ENCODE data around the gene ATP6V0C. TPM values are rescaled to one million over a fixed set of nuclear protein-coding genes. Genes with fewer than 3 reads are reported as not detected.

The ATP6V0C gene
- total and polyA plus RNA-seq, 7 donors = 33.2 to 233 (median 51.5) TPM

GRCh38 chr16:2482708-2483534, 30.8 kb upstream of the ATP6V0C start:
- Histone ChIP-seq H3K4me3 (peak overlapping the region in 3 of 4 donors; percentile 36 to 41 (median 40)), H3K36me3 (no peaks in the 10 kb centered on the region), H3K27me3 (no peaks in the 10 kb centered on the region), H3K27ac (peak overlapping the region; percentile 83 to 91 (median 84)), H3K4me1 (peaks cover 0 to 30% (median 26%) of the 10 kb centered on the region in 4 donors), H3K9me3 (no peaks in the 10 kb centered on the region)
- peak; percentile 93 for DNase-seq
- TF ChIP-seq POLR2AphosphoS5 (IDR thresholded peaks at IDR 0.05) (peak; percentile 29 to 66 (median 46)), POLR2A (IDR thresholded peaks at IDR 0.05) (no peak)
- intact Hi-C loops (cut with DNase I) = loop anchor here (5.0 kb wide), 1 partner anchor 56 kb away; the partner anchor contains the start of gene CCNF
- WGBS, 2 donors = 69 to 82% methylated on average over 32 of the region's 32 CpGs

- peak overlapping the region; percentile 83 to 91 (median 84) for H3K27ac ChIP-seq
- TF ChIP-seq EP300 (IDR thresholded peaks at IDR 0.05) (no peak), CTCF (IDR thresholded peaks at IDR 0.05) (no peak), POLR2A (IDR thresholded peaks at IDR 0.05) (no peak), POLR2AphosphoS5 (IDR thresholded peaks at IDR 0.05) (no peak)
- 91 to 92% methylated on average over 16 of the region's 16 CpGs for whole genome bisulfite sequencing, 2 donors
- no peaks in the 10 kb centered on the region for H3K36me3 ChIP-seq
- no peaks in the 10 kb centered on the region for H3K27me3 ChIP-seq
- DNase-seq = no peak
- H3K9me3 ChIP-seq = no peaks in the 10 kb centered on the region
- peak overlapping the region in 1 of 4 donors; percentile 41 for H3K4me3 ChIP-seq
- intact Hi-C loops (cut with DNase I) = loop anchor here (5.0 kb wide), 1 partner anchor 57 kb away; the partner anchor contains the start of gene CCNF
- H3K4me1 ChIP-seq = peaks cover 0 to 30% (median 26%) of the 10 kb centered on the region in 4 donors
Observed at GRCh38 chr16:2483939-2484897, 29.5 kb upstream of the ATP6V0C start.

- TF ChIP-seq CTCF (IDR thresholded peaks at IDR 0.05) (no peak), EP300 (IDR thresholded peaks at IDR 0.05) (no peak), POLR2A (IDR thresholded peaks at IDR 0.05) (no peak), POLR2AphosphoS5 (IDR thresholded peaks at IDR 0.05) (no peak)
- Histone ChIP-seq H3K9me3 (no peaks in the 10 kb centered on the region), H3K27me3 (no peaks in the 10 kb centered on the region), H3K36me3 (peaks cover 0 to under 1% (median 0%) of the 10 kb centered on the region in 4 donors), H3K4me3 (no peak overlapping the region), H3K27ac (no peak overlapping the region), H3K4me1 (peaks cover 0 to 30% (median 26%) of the 10 kb centered on the region in 4 donors)
- intact Hi-C loops (cut with DNase I) = loop anchor here (5.0 kb wide), 1 partner anchor 58 kb away; the partner anchor contains the start of gene CCNF
- DNase-seq = no peak
- WGBS, 2 donors = 86 to 89% methylated on average over 13 of the region's 13 CpGs
Observed at GRCh38 chr16:2484898-2485508, 28.7 kb upstream of the ATP6V0C start.

- Histone ChIP-seq H3K9me3 (no peaks in the 10 kb centered on the region), H3K27ac (no peak overlapping the region), H3K4me1 (peaks cover 0 to 30% (median 26%) of the 10 kb centered on the region in 4 donors), H3K27me3 (no peaks in the 10 kb centered on the region), H3K36me3 (peaks cover 0 to 8% (median 0%) of the 10 kb centered on the region in 4 donors), H3K4me3 (no peak overlapping the region)
- whole genome bisulfite sequencing, 2 donors = 84% methylated on average over 33 of the region's 33 CpGs
- DNase-seq = no peak
- intact Hi-C loops (cut with DNase I) = no loop called here
- no peak for TF ChIP-seq POLR2A (IDR thresholded peaks at IDR 0.05)
- TF ChIP-seq EP300 (IDR thresholded peaks at IDR 0.05) = no peak
- no peak for TF ChIP-seq CTCF (IDR thresholded peaks at IDR 0.05)
- TF ChIP-seq POLR2AphosphoS5 (IDR thresholded peaks at IDR 0.05) = no peak
Observed at GRCh38 chr16:2485811-2486507, 27.8 kb upstream of the ATP6V0C start.
